ENCODE data around the gene SLC35A1.

The SLC35A1 gene

GRCh38 chr6:87441711-87442110 is 31.1 kb upstream of the SLC35A1 start:
- ChIA-PET CTCF (no interaction called here), POLR2A (no interaction called here)
- no peak overlapping the region for H3K4me3 ChIP-seq (ENCODE audit: low read depth, low read length)
- no peak for DNase-seq (ENCODE audit: low read depth, low spot score)
- TF ChIP-seq CTCF (IDR thresholded peaks at IDR 0.05; ENCODE audit: insufficient read depth, low read length, missing control alignments): no peak

DNA sequence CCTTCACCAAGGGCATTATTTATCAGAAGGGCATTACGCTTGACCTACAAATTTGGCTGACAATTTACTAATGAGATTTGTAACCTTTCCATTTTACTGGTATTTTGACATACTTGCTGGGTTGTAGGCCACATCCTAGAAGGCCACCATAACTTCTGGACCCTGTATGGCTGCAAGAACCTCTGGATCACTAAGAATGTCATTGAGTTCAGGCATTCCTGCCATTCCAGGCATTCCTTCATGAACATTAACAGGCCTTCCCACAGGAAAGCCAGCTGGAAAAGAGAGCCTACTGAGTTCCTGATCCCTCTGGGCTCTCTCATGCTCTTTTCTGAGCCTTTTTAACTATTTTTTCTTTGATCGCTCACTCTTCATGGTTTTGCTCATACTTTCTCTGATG is 28.4 kb upstream of the SLC35A1 start:
- TF ChIP-seq CTCF (IDR thresholded peaks at IDR 0.05; ENCODE audit: insufficient read depth, low read length, missing control alignments): no peak
- ChIA-PET POLR2A (no interaction called here), CTCF (no interaction called here)
- no peak for DNase-seq (ENCODE audit: low read depth, low spot score)
- H3K4me3 ChIP-seq (ENCODE audit: low read depth, low read length): no peak overlapping the region

DNA sequence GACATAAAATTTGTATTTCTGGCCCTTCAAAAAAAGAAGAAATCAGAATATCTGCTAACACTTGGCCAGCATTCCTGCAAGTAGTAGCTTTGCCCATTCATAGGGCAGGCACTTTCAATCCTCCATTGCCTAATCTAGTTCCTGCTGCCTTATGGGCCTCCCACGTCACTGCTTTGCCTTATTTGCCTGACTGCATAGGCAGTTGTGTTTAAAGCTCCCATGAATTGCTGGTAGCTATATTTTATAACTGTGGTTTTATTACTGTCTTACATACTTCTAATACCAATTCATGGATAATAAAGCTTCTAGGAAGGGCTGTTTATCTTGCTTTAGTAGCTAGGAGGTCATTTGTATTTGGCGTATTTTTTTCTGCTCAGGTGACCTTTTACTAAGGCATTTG is 7.7 kb upstream of the SLC35A1 start:
- no peak overlapping the region for H3K4me3 ChIP-seq (ENCODE audit: low read depth, low read length)
- DNase-seq (ENCODE audit: low read depth, low spot score): no peak
- ChIA-PET CTCF (no interaction called here), POLR2A (interaction anchor here (0.5 kb wide), 1 partner anchor 190 kb away, joined by 4 read pairs; no protein-coding TSS in a partner anchor)
- no peak for TF ChIP-seq CTCF (IDR thresholded peaks at IDR 0.05; ENCODE audit: insufficient read depth, low read length, missing control alignments)

- no peak for DNase-seq (ENCODE audit: low read depth, low spot score)
- CTCF ChIA-PET: interaction anchor here (1.3 kb wide), 1 partner anchor 80 kb away, joined by 3 read pairs; no protein-coding TSS in a partner anchor
- POLR2A ChIA-PET: no interaction called here
These were observed 687 bp downstream of the SLC35A1 start for GRCh38 chr6:87473419-87473903.

DNA sequence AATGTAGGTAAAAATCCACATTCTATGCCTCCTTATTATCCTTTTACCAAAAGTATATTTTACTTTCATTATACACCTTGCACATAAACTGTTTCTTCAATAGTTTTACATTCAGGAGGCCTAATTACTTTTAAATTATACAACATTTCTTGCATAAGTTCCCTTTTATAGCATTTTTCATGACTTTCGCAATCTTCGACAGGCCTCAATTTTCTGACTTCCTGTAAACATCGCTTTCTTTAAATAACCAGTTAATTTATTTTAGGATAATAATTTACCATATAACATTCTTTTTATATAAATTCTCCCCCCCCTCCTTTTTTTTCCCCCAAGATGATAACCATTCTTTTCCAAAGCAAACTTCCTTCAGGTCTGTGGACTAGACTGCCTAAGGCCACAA is 9.2 kb downstream of the SLC35A1 start:
- TF ChIP-seq CTCF (IDR thresholded peaks at IDR 0.05; ENCODE audit: insufficient read depth, low read length, missing control alignments): no peak

More at GRCh38 chr6:87473419-87473903, 687 bp downstream of the SLC35A1 start:
- TF ChIP-seq CTCF (IDR thresholded peaks at IDR 0.05; ENCODE audit: insufficient read depth, low read length, missing control alignments): peak; percentile 19
- peak overlapping the region; percentile 94 for H3K4me3 ChIP-seq (ENCODE audit: low read depth, low read length)

GRCh38 chr6:87482366-87482765 is 9.6 kb downstream of the SLC35A1 start:
- DNase-seq (ENCODE audit: low read depth, low spot score): no peak
- TF ChIP-seq CTCF (IDR thresholded peaks at IDR 0.05; ENCODE audit: insufficient read depth, low read length, missing control alignments): no peak
- H3K4me3 ChIP-seq (ENCODE audit: low read depth, low read length): no peak overlapping the region
- POLR2A ChIA-PET: no interaction called here
- CTCF ChIA-PET: no interaction called here

More for the DNA sequence above, 9.2 kb downstream of the SLC35A1 start:
- DNase-seq (ENCODE audit: low read depth, low spot score): no peak
- CTCF ChIA-PET: no interaction called here
- POLR2A ChIA-PET: no interaction called here
- H3K4me3 ChIP-seq (ENCODE audit: low read depth, low read length): no peak overlapping the region
